ENCODE measurements around the gene CNTNAP2.

DNA sequence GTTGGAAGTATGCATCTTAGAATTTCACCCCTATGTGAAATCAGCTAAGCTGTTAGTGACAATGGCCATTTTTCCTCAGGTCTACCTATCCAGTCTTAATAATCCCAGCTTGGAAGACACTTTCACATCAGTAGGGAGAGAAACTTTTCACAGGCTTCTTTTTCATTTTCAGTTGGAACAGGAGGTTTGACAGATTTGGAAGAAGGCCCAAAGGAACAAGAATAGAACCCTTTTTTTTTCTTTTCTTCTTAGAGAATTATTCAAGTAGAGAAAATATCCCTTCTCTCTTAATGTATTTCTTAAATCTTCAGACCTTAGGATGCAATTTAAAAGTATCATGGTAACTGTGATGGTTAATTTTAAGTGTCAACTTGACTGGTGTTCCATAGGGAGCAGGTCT lies 2063.5 kb downstream of the CNTNAP2 start:
- TF ChIP-seq ATAD3A (CRISPR knock-in tag; IDR thresholded peaks at IDR 0.05) (no peak), POLR2AphosphoS5 (IDR thresholded peaks at IDR 0.05; ENCODE audit: low read depth, low read length) (no peak), ZNF777 (CRISPR knock-in tag; IDR thresholded peaks at IDR 0.05) (no peak), BRCA1 (CRISPR knock-in tag; IDR thresholded peaks at IDR 0.05) (no peak), PHF20 (CRISPR knock-in tag; IDR thresholded peaks at IDR 0.05) (no peak), RFX5 (IDR thresholded peaks at IDR 0.05; ENCODE audit: low read depth, low read length) (no peak)
- TF ChIP-seq, protein P1, sequence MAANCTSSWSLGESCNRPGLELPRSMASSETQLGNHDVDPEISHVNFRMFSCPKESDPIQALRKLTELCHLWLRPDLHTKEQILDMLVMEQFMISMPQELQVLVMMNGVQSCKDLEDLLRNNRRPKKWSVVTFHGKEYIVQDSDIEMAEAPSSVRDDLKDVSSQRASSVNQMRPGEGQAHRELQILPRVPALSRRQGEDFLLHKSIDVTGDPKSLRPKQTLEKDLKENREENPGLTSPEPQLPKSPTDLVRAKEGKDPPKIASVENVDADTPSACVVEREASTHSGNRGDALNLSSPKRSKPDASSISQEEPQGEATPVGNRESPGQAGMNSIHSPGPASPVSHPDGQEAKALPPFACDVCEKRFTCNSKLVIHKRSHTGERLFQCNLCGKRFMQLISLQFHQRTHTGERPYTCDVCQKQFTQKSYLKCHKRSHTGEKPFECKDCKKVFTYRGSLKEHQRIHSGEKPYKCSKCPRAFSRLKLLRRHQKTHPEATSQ (CRISPR knock-in tag; IDR thresholded peaks at IDR 0.05; ENCODE audit: borderline replicate concordance), result no peak
